NCI-H2107 treated with DMSO at 0.1 percent for 48 hours (cell line): ENCODE data around the gene TLR2.

Experiments
- DNase-seq: peaks from one replicate; lab custom pipeline; 2025; ENCODE audit not compliant: unreplicated experiment; lab: John Stamatoyannopoulos, UW

Gene TLR2

GRCh38 chr4:153684182-153684970 lies at the start of gene TLR2:
TLR2 (plus strand) TSS chr4:153684280; CDS start chr4:153702908, 18,628 bp downstream.
- DNase-seq, result no peak

- no peak for DNase-seq
These were observed 49.2 kb upstream of the TLR2 start for GRCh38 chr4:153634738-153635353.

GRCh38 chr4:153635846-153636245 lies 48.2 kb upstream of the TLR2 start:
- no peak for DNase-seq

GRCh38 chr4:153637201-153637600 lies 46.9 kb upstream of the TLR2 start:
- no peak for DNase-seq

GRCh38 chr4:153638011-153638410 lies 46.1 kb upstream of the TLR2 start:
- DNase-seq, result no peak

GRCh38 chr4:153638999-153639398 lies 45.1 kb upstream of the TLR2 start:
- no peak for DNase-seq

GRCh38 chr4:153639833-153640802 lies 44.0 kb upstream of the TLR2 start:
- no peak for DNase-seq

GRCh38 chr4:153641532-153641931 lies 42.5 kb upstream of the TLR2 start:
- DNase-seq, result no peak

- peak; percentile 46 for DNase-seq
These were observed 40.4 kb upstream of the TLR2 start for GRCh38 chr4:153643406-153644383.

- DNase-seq, result no peak
These were observed 38.9 kb upstream of the TLR2 start for GRCh38 chr4:153645183-153645582.

GRCh38 chr4:153646261-153646660 lies 37.8 kb upstream of the TLR2 start:
- DNase-seq, result no peak

- no peak for DNase-seq
These were observed 37.1 kb upstream of the TLR2 start for GRCh38 chr4:153646978-153647377.

- no peak for DNase-seq
These were observed 36.1 kb upstream of the TLR2 start for GRCh38 chr4:153647975-153648374.

GRCh38 chr4:153649572-153649991 lies 34.5 kb upstream of the TLR2 start:
- DNase-seq, result no peak

- no peak for DNase-seq
These were observed 33.0 kb upstream of the TLR2 start for GRCh38 chr4:153651116-153651515.

- no peak for DNase-seq
These were observed 32.5 kb upstream of the TLR2 start for GRCh38 chr4:153651587-153651986.

GRCh38 chr4:153652051-153652784 lies 31.9 kb upstream of the TLR2 start:
- no peak for DNase-seq

- no peak for DNase-seq
These were observed 29.0 kb upstream of the TLR2 start for GRCh38 chr4:153655002-153655541.

GRCh38 chr4:153655928-153656327 lies 28.2 kb upstream of the TLR2 start:
- no peak for DNase-seq
